ENCODE measurements around the gene MADCAM1. TPM values are rescaled to one million over a fixed set of nuclear protein-coding genes. Genes with fewer than 3 reads are reported as not detected.

The MADCAM1 gene
- total RNA-seq, 1 experiment from 2014 or later: not detected

DNA sequence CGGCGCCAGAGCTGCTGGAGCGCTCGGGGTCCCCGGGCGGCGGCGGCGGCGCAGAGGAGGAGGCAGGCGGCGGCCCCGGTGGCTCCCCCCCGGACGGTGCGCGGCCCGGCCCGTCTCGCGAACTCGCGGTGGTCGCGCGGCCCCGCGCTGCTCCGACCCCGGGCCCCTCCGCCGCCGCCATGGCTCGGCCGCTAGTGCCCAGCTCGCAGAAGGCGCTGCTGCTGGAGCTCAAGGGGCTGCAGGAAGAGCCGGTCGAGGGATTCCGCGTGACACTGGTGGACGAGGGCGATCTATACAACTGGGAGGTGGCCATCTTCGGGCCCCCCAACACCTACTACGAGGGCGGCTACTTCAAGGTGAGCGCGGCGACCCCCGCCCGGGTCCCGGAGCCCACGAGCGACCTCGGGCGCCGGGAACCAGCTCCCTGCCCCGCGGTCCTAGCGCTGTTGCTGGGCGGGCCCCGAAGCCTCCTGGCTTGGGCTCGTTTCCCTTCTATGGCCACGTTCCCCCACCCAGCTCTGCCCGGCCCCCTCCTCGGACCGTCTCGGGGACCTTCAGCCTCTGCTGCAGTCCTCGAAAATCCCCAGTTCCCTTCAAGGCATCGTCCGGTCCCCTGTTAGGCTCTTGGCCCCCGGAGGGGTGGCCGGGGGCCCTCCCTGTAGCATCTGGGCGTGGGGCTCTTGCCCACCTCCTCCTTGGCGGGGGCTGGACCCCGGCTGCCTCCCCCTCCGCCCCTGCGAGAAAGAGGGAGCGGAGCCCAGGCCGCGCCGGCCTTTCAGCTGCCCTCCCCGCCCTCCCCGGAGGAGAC is 35.7 kb downstream of the MADCAM1 start, which contains the start of gene CDC34:
TSS of gene CDC34 (plus strand) at position 8 of the 808 bp plus-strand sequence. CDS start at position 180, 172 bp downstream.
- H3K27ac ChIP-seq: peak within 1 kb of the TSS; percentile 71
- DNase-seq (ENCODE audit: low read depth in 1 of 2, low spot score in 2 of 2): peak in 1 of 2 experiments; percentile 37
- peak within 1 kb of the TSS; percentile 98 for H3K4me3 ChIP-seq
- no peaks in the 10 kb centered on the region for H3K27me3 ChIP-seq (replicated peaks)
- H3K36me3 ChIP-seq: peaks cover 25% of the 10 kb centered on the region
- peaks cover 4% of the 10 kb centered on the region; the same call in 1 of the 2 replicates for H3K9me3 ChIP-seq (replicated peaks)
- peaks cover 22% of the 10 kb centered on the region for H3K4me1 ChIP-seq (replicated peaks)

DNA sequence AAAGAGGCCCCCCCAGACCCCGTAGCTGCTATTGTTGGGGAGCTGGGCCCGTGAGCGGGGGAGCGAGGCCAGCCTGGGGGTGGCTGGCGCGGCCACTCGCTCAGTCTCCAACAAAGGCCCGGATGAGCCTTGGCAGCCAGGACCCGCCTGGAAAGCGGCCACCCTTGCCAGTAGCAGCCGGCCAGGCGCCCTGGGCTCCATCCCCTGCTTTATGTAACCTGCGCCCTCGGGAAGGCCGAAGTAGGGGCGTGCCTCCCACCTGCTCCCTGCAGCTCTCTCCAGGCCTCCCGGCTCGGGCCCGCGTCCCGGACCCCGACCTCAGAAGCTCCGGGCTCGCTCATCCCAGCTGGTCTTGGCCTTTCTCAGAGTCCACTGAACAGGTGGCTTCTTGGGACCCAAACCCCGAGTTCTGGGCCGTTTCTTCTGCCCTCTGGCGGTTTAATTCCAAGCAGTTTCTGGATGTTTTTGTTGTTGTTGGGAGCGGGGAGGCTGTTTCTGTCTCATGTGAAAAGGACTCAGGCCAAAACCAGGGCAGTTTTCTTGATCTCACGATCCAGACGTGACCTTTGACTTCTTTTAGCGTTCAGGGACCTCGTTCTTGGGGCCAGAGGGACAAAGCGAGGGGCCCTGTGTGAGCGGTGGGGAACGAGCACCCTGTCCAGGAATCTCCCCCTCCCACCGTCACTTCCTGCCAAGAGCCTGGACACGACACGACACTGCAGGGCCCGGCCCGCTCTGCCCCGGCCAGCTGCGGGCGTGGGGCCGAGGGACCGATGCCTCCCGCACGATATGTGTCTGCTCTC is 36.5 kb downstream of the MADCAM1 start:
- H3K36me3 ChIP-seq: peaks cover 27% of the 10 kb centered on the region
- peak overlapping the region; percentile 98 for H3K4me3 ChIP-seq
- peak in 1 of 2 experiments; percentile 85 for DNase-seq (ENCODE audit: low read depth in 1 of 2, low spot score in 2 of 2)
- H3K9me3 ChIP-seq (replicated peaks): peaks cover 4% of the 10 kb centered on the region; the same call in 1 of the 2 replicates
- peak overlapping the region; percentile 57 for H3K27ac ChIP-seq
- peaks cover 22% of the 10 kb centered on the region for H3K4me1 ChIP-seq (replicated peaks)
- no peaks in the 10 kb centered on the region for H3K27me3 ChIP-seq (replicated peaks)

DNA sequence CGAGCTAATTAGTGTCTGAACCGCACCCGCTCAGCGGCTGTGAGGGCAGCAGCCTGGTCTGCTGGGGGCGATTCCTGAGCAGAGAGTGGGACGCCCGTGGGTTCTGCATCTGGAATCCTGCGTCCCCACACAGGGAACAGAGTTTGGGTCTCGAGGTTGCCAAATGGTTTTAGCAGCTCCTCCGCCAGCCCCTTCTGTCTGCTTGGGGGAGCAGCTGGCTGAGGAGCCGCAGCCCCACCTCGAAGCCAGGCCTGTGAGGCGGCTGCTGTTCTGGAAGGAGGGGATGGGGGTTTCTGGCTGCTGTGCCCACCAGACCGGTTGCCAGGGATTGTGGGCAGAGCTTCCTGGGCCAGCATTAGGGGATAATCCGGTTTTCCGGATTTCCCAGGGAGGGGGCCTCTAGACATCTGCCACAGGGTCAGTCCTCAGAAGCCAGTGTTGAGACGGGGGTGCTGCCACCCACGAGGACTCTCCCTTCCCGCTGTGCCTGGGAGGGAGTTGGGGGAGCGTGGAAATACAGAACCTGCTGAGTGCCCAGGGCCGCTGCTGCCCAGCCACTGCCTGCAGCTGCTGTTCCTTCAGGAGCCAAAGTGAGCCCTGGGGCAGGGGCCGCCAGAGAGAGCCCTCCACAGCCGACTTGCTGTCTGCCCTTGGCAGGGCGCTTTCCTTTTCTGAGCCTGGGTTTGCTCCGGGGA is 37.2 kb downstream of the MADCAM1 start:
- H3K27me3 ChIP-seq (replicated peaks): no peaks in the 10 kb centered on the region
- H3K4me1 ChIP-seq (replicated peaks): peaks cover 22% of the 10 kb centered on the region
- H3K36me3 ChIP-seq: peaks cover 29% of the 10 kb centered on the region
- H3K4me3 ChIP-seq: peak overlapping the region; percentile 98
- no peak for DNase-seq (ENCODE audit: low read depth in 1 of 2, low spot score in 2 of 2)
- peaks cover 4% of the 10 kb centered on the region; the same call in 1 of the 2 replicates for H3K9me3 ChIP-seq (replicated peaks)
- H3K27ac ChIP-seq: peak overlapping the region; percentile 57

DNA sequence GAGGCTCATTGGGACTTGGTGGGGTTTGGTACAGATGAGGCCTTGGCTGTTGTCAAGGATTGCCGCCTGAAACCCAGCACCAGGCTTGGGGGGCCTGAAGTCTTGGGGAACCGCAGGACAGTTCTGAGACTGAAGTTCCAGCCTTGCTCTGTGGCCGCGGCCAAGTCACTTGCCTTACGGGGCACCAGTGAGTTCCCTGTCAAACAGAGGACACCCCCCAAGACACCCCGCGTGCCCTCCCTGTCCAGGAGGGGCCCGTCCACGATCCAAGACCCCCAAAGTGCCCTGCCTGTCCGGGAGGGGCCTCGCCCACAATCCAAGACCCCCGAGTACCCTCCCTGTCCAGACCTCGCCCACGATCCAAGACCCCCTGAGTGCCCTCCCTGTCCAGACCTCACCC is 37.8 kb downstream of the MADCAM1 start:
- Histone ChIP-seq H3K27ac (no peak overlapping the region), H3K36me3 (peaks cover 35% of the 10 kb centered on the region), H3K27me3 (replicated peaks) (no peaks in the 10 kb centered on the region), H3K4me3 (no peak overlapping the region), H3K4me1 (replicated peaks) (peaks cover 22% of the 10 kb centered on the region), H3K9me3 (replicated peaks) (peaks cover 4% of the 10 kb centered on the region; the same call in 1 of the 2 replicates)
- DNase-seq (ENCODE audit: low read depth in 1 of 2, low spot score in 2 of 2): no peak

DNA sequence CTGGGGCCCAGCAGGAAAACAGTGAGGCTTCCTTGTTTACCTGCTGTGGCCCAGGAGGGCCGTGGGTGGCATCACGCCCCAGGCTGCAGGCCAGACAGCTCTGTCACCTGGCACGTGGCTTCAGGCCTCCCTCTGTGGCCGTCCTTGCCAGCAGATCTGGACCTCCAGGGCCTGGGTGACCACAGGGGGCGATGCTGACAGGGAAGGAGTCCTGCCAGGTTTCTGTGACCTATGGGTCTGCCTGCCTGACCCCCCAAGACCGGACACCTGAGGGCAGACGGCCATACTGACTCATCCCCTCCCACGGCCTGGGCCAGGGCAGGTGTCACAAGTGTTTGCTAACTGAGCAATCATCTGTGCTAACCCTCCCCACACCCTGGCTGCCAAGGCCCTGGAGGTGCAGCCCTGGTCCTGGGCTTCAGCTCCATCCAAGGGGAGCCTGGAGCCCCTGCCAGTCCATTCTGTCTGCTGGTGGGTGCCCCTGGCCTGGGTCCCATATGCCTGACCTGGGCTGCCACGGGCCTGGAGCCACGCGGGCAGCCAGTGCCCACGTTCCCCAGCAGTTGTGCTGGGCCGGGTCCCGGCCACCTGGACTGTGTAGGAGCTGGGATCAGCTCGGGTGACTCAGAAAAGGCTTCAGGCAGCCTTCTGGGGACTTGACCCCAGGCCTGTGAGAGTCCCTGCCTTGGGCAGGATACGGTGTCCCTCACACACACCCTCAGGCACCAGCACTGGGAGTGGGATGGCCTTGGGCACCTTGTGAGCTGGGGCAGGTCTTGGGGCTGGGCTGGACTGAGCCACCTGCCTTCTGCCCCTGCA is 38.9 kb downstream of the MADCAM1 start:
- no peak for DNase-seq (ENCODE audit: low read depth in 1 of 2, low spot score in 2 of 2)
- Histone ChIP-seq H3K36me3 (peaks cover 39% of the 10 kb centered on the region), H3K27ac (no peak overlapping the region), H3K4me3 (no peak overlapping the region), H3K27me3 (replicated peaks) (no peaks in the 10 kb centered on the region), H3K4me1 (replicated peaks) (peaks cover 22% of the 10 kb centered on the region), H3K9me3 (replicated peaks) (peaks cover 4% of the 10 kb centered on the region; the same call in 1 of the 2 replicates)

DNA sequence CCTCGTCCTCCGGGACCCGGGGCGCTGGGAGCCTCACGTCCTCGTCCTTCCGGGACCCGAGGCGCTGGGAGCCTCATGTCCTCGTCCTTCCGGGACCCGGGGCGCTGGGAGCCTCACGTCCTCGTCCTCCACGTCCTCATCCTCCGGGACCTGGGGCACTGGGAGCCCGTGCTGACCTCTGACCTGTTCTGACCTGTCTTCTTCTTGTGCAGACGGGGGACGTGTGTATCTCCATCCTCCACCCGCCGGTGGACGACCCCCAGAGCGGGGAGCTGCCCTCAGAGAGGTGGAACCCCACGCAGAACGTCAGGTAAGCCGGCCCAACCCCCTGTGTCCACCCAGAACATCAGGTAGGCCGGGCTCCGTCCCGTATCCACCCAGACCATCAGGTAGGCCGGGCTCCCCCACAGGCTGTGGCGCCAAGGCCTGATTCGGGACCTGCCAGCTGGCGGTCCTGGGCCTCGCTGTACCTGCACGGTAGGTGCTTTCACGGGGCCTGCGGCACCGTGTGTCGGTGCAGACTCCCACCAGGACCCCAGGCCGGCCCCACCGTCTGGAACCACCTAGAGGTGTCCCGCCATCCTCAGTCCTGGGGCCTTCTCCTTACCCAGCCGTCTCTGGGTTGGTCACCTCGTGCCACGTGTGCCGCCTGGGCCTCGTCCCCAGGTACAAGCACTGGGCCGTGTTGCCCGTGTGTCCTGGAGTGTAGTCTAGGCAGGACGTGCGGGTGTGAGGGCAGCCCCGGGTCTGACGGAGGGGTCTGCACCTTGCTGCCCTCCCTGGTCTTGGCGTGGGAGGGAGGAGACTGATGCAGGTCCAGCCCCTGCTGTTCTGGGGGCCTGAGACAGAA is 40.0 kb downstream of the MADCAM1 start:
- Histone ChIP-seq H3K4me3 (no peak overlapping the region), H3K27me3 (replicated peaks) (no peaks in the 10 kb centered on the region), H3K4me1 (replicated peaks) (peaks cover 15% of the 10 kb centered on the region), H3K27ac (no peak overlapping the region), H3K36me3 (peaks cover 41% of the 10 kb centered on the region), H3K9me3 (replicated peaks) (peaks cover 1% of the 10 kb centered on the region; the same call in 1 of the 2 replicates)
- DNase-seq (ENCODE audit: low read depth in 1 of 2, low spot score in 2 of 2): no peak

DNA sequence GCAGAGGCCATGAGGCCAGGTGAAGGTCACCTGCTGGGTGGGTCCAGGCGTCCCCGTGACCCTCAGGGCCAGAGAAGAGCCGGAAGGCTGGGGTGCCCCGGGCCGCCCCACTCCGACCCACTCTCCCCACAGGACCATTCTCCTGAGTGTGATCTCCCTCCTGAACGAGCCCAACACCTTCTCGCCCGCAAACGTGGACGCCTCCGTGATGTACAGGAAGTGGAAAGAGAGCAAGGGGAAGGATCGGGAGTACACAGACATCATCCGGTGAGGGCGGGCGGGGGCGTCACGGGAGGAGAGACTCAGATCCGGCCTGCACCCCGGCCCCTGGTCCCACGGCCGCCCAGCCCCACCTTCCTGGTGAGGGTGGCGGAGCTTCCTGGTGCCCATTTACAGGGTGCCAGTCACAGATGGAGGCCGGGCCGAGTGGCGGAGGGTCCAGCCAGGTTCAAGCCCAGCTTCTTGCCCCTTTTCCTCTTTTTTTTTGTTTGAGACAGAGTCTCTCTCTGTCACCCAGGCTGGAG is 40.7 kb downstream of the MADCAM1 start:
- Histone ChIP-seq H3K27me3 (replicated peaks) (no peaks in the 10 kb centered on the region), H3K36me3 (peaks cover 44% of the 10 kb centered on the region), H3K4me3 (no peak overlapping the region), H3K9me3 (replicated peaks) (no peaks in the 10 kb centered on the region), H3K27ac (no peak overlapping the region), H3K4me1 (replicated peaks) (peaks cover 15% of the 10 kb centered on the region)
- no peak for DNase-seq (ENCODE audit: low read depth in 1 of 2, low spot score in 2 of 2)

DNA sequence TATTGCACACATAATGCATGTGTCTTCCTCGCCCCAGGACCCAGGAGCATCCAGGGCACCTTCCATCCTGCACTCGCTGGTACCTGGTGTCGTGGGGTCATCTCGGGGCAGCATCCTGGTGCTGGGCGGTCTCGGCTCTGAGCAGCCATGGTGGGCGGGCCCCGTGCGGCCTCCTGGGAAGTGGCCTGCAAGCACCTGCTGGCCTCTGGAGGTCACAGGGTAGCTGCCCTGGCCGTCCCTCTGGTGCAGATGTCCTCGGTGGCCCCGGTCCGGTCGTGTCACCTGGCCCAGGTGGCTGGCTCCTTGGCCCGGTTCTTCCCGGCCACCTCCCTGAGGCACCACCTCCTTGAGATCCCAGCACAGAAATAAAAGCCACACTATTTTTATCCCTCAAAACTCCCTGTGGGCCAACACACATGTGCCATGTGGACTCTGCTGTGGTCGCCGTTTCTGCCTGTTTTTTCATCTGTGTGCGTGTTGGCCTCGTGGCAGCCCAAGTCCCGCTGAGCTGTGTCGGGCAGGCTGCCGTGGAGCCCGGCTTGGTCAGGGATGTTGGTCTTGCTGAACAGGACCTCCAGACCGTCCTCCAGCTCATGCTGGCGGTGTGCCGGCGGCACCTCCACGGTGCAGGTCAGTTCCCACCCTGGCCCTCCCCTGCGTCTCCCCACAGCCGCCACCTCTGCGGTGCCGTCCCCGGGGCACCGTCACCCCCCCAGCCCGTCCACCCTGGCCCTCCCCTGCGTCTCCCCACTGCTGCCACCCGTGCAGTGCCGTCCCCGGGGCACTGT is 42.5 kb downstream of the MADCAM1 start:
- Histone ChIP-seq H3K4me3 (no peak overlapping the region), H3K27me3 (replicated peaks) (no peaks in the 10 kb centered on the region), H3K27ac (no peak overlapping the region), H3K36me3 (peaks cover 43% of the 10 kb centered on the region), H3K9me3 (replicated peaks) (no peaks in the 10 kb centered on the region), H3K4me1 (replicated peaks) (peaks cover 1% of the 10 kb centered on the region)
- no peak for DNase-seq (ENCODE audit: low read depth in 1 of 2, low spot score in 2 of 2)

DNA sequence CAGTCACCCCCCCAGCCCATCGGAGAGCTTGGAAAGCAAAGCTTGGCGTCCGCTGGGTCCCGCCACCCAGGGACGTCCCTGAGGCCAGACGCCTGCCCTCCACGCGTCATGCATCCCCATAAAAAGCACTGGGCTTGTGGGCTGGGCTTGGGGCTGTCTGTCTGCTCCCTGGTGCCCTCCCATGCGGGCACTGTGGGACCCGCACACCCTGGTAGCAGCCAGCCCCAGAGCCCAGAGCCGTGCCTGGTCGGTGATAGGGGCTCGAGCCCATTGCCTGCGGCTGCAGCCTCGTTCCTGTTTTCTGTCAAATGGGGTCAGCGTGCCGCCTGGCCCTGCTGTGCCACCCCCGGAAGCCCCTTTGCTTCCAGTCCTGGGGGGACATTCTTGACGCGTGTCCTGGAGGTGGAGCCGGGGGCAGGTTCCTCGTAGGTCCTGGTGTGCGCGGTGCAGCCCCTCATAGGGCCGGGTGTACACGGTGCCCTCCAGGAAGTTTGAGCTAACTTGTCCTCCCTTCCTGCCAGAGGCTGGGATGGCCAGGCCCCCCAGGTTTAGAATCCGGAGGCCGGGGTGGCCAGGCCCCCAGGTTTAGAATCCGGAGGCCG is 43.2 kb downstream of the MADCAM1 start:
- Histone ChIP-seq H3K27me3 (replicated peaks) (no peaks in the 10 kb centered on the region), H3K27ac (no peak overlapping the region), H3K4me1 (replicated peaks) (no peaks in the 10 kb centered on the region), H3K4me3 (no peak overlapping the region), H3K36me3 (peaks cover 43% of the 10 kb centered on the region), H3K9me3 (replicated peaks) (no peaks in the 10 kb centered on the region)
- DNase-seq (ENCODE audit: low read depth in 1 of 2, low spot score in 2 of 2): no peak

DNA sequence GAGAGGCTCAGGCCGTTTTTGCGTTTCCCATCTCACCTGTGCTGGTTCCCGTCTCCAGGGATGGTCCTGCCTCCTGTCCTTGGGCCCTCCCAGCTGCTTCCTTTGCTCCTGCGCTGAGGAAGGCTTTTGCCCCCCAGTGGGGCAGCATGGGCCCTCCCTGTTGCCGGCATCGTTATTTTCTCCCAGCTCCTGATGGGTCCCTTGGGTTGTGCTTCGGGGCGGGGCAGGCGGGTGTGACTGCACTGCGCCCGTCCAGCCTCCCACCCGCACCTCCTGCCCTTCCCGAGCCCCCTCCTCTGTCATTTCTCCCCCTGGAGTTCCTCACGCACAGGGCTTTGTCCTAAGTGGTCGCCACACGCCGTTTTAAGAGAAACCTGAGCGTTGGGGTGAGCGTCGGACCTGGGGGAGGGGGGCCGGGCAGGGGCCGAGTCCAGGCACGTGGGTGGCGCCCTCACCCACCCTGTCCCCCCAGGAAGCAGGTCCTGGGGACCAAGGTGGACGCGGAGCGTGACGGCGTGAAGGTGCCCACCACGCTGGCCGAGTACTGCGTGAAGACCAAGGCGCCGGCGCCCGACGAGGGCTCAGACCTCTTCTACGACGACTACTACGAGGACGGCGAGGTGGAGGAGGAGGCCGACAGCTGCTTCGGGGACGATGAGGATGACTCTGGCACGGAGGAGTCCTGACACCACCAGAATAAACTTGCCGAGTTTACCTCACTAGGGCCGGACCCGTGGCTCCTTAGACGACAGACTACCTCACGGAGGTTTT is 44.8 kb downstream of the MADCAM1 start:
- Histone ChIP-seq H3K4me1 (replicated peaks) (no peaks in the 10 kb centered on the region), H3K27ac (no peak overlapping the region), H3K27me3 (replicated peaks) (no peaks in the 10 kb centered on the region), H3K36me3 (peaks cover 37% of the 10 kb centered on the region), H3K9me3 (replicated peaks) (no peaks in the 10 kb centered on the region), H3K4me3 (no peak overlapping the region)
- no peak for DNase-seq (ENCODE audit: low read depth in 1 of 2, low spot score in 2 of 2)

DNA sequence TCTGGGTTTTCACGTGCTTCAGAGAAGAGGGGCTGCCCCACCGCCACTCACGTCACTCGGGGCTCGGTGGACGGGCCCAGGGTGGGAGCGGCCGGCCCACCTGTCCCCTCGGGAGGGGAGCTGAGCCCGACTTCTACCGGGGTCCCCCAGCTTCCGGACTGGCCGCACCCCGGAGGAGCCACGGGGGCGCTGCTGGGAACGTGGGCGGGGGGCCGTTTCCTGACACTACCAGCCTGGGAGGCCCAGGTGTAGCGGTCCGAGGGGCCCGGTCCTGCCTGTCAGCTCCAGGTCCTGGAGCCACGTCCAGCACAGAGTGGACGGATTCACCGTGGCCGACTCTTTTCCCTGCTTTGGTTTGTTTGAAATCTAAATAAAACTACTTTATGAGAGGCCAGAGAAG is 45.4 kb downstream of the MADCAM1 start:
- H3K4me3 ChIP-seq: no peak overlapping the region
- H3K4me1 ChIP-seq (replicated peaks): no peaks in the 10 kb centered on the region
- no peak for DNase-seq (ENCODE audit: low read depth in 1 of 2, low spot score in 2 of 2)
- H3K36me3 ChIP-seq: peaks cover 31% of the 10 kb centered on the region
- no peaks in the 10 kb centered on the region for H3K27me3 ChIP-seq (replicated peaks)
- no peak overlapping the region for H3K27ac ChIP-seq
- no peaks in the 10 kb centered on the region for H3K9me3 ChIP-seq (replicated peaks)

Data from SJSA1 (cell line).